Measurements from ENCODE around the gene ARHGAP24.

The ARHGAP24 gene

DNA sequence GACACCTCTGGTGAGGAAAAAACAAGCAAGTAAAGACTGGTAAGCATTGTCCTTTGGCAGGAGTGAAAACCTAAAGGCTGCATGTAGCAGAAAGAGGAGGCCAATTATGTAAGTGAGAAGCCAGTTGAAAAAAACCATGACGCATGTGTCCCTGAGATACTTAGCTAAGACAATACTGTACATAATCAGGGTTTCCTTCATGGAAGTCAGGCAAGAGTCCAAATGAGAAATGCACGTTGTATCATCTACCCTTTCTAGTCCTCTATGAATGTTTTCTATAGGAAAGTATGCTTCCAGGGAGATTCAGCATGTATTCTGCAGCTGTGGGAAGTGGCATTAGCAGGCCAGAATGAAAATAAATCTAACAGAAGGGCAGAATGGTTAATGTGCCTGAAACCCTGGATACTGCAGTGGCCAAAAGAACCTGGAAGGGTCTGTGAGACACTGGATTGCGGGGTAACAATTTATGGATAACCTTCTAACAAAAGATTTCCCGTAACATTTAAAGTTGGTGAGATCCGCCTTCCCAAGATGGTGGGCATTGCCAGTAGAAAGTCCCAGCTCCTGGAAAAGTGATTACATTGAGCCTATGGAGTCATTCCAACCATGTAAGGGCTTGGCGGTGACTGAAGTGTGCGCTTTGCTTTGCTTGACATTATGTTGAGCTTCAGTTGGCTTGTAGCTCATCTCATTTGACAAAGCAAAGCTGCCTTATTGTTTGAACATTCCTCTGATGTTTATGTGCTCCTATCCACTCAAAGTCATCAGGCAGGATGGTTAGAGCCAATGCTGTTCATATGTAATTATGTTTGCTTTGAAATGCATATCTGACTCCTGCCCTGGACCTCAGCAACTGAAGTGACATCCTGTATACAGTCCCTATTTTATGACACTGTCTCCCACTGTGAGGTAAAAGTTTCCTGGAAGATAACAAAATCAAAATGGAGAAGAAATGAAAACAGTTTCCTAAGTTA, 200.4 kb downstream of the ARHGAP24 start:
- TF ChIP-seq ZBTB7A (IDR thresholded peaks at IDR 0.05; ENCODE audit: low read depth): no peak
- no peak for TF ChIP-seq TCF12 (IDR thresholded peaks at IDR 0.05; ENCODE audit: low read depth)
- no peak for TF ChIP-seq RAD21 (IDR thresholded peaks at IDR 0.05; ENCODE audit: low read depth)
- TF ChIP-seq NFIC (IDR thresholded peaks at IDR 0.05): no peak
- TF ChIP-seq, protein P1, sequence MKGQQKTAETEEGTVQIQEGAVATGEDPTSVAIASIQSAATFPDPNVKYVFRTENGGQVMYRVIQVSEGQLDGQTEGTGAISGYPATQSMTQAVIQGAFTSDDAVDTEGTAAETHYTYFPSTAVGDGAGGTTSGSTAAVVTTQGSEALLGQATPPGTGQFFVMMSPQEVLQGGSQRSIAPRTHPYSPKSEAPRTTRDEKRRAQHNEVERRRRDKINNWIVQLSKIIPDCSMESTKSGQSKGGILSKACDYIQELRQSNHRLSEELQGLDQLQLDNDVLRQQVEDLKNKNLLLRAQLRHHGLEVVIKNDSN (IDR thresholded peaks at IDR 0.05): no peak
- TF ChIP-seq YY1 (IDR thresholded peaks at IDR 0.05; ENCODE audit: low read depth): no peak
- no peak for TF ChIP-seq FOXM1 (IDR thresholded peaks at IDR 0.05; ENCODE audit: borderline replicate concordance, low read depth)
- TF ChIP-seq CEBPB (IDR thresholded peaks at IDR 0.05): no peak
- TF ChIP-seq TEAD4 (IDR thresholded peaks at IDR 0.05): no peak
- no peak for TF ChIP-seq EGR1 (IDR thresholded peaks at IDR 0.05)
- no peak for TF ChIP-seq EP300 (IDR thresholded peaks at IDR 0.05; ENCODE audit: borderline replicate concordance)
- TF ChIP-seq, protein P2, sequence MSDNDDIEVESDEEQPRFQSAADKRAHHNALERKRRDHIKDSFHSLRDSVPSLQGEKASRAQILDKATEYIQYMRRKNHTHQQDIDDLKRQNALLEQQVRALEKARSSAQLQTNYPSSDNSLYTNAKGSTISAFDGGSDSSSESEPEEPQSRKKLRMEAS (IDR thresholded peaks at IDR 0.05): no peak
- TF ChIP-seq, protein P3, sequence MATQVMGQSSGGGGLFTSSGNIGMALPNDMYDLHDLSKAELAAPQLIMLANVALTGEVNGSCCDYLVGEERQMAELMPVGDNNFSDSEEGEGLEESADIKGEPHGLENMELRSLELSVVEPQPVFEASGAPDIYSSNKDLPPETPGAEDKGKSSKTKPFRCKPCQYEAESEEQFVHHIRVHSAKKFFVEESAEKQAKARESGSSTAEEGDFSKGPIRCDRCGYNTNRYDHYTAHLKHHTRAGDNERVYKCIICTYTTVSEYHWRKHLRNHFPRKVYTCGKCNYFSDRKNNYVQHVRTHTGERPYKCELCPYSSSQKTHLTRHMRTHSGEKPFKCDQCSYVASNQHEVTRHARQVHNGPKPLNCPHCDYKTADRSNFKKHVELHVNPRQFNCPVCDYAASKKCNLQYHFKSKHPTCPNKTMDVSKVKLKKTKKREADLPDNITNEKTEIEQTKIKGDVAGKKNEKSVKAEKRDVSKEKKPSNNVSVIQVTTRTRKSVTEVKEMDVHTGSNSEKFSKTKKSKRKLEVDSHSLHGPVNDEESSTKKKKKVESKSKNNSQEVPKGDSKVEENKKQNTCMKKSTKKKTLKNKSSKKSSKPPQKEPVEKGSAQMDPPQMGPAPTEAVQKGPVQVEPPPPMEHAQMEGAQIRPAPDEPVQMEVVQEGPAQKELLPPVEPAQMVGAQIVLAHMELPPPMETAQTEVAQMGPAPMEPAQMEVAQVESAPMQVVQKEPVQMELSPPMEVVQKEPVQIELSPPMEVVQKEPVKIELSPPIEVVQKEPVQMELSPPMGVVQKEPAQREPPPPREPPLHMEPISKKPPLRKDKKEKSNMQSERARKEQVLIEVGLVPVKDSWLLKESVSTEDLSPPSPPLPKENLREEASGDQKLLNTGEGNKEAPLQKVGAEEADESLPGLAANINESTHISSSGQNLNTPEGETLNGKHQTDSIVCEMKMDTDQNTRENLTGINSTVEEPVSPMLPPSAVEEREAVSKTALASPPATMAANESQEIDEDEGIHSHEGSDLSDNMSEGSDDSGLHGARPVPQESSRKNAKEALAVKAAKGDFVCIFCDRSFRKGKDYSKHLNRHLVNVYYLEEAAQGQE (IDR thresholded peaks at IDR 0.05; ENCODE audit: low read depth): no peak
- no peak for TF ChIP-seq TAF1 (IDR thresholded peaks at IDR 0.05; ENCODE audit: low read depth)
- no peak for TF ChIP-seq CREB1 (IDR thresholded peaks at IDR 0.05; ENCODE audit: low read depth)

DNA sequence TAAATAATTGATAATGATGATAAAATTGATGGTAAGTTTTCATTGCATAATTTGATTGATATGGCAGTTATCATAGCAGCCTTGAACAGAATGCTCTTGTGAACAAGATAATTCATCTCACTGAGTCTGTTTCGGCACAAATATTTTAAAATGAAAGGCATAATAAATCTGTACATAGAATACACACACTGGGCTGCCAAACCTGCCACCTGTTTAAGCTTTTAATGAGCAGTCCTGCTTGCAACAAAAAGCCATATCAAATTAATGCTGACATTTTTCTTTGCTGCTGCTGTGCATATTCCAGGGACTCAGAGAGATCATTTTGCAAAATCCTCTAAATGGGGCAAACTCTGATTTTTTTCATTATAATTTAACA, 201.1 kb downstream of the ARHGAP24 start:
- TF ChIP-seq TEAD4 (IDR thresholded peaks at IDR 0.05) (no peak), CEBPB (IDR thresholded peaks at IDR 0.05) (no peak), EP300 (IDR thresholded peaks at IDR 0.05; ENCODE audit: borderline replicate concordance) (no peak), YY1 (IDR thresholded peaks at IDR 0.05; ENCODE audit: low read depth) (no peak), FOXM1 (IDR thresholded peaks at IDR 0.05; ENCODE audit: borderline replicate concordance, low read depth) (no peak), TAF1 (IDR thresholded peaks at IDR 0.05; ENCODE audit: low read depth) (no peak), TCF12 (IDR thresholded peaks at IDR 0.05; ENCODE audit: low read depth) (no peak), EGR1 (IDR thresholded peaks at IDR 0.05) (no peak), NFIC (IDR thresholded peaks at IDR 0.05) (no peak), ZBTB7A (IDR thresholded peaks at IDR 0.05; ENCODE audit: low read depth) (no peak)
- TF ChIP-seq, protein P3 (IDR thresholded peaks at IDR 0.05; ENCODE audit: low read depth): no peak
- TF ChIP-seq, protein P1 (IDR thresholded peaks at IDR 0.05): no peak
- TF ChIP-seq, protein P2 (IDR thresholded peaks at IDR 0.05): no peak

DNA sequence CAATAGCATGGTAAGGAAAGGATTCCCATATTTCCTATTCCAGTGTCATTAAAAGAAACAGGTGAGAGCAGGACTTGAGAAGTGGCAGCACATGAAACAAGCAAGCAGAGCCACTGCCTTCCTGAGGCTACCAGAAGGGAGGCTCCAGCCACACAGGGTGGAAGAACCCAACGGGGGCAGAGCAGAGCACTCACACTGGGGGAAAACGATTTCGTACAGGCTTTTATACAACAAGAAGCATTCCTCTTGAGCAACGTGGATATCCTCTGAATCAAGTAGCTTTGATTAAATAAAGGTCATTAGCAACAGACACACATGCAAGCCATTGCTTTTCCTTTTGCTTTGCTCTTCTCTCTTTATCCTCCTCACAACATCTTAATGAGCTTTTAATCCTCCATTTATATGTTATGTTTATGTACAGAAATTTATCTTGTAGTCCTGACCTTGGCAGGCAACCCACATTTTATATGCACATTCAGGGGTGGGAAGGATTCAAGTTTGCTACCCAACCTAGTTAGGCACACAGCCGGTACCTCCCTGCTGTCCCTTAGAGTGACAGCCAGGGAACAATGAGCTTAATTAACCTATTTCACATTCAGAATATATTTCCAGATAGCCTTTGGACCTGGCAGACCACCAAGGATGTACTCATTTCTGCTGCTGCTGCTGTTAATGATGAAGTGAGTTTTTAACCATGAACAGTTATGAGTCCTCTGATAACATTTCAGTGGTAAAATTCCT, 202.1 kb downstream of the ARHGAP24 start:
- TF ChIP-seq CREB1 (IDR thresholded peaks at IDR 0.05; ENCODE audit: low read depth): no peak
- TF ChIP-seq, protein P2 (IDR thresholded peaks at IDR 0.05): no peak

DNA sequence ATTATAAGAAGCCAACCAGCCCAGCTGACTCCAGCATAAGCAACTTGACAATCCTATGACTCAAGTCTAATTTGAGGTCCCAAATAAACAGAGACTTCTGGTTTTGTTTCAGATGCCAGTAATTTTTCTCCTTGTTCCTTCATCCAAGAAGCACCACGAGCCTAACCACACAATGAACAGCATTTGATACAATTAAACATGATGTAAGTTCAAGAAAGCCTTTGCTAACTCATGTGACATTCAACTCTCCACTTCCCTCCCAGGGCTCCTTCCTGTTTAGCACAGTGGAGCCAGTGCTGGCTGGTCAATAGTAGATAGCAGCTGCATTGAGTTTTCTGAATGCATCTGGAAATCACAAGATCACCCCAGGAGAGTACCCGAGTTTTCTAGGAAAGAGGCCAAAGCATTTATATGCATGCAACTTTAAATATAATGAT, 206.3 kb downstream of the ARHGAP24 start:
- TF ChIP-seq RAD21 (IDR thresholded peaks at IDR 0.05; ENCODE audit: low read depth): no peak
- no peak for TF ChIP-seq CEBPB (IDR thresholded peaks at IDR 0.05)
- no peak for TF ChIP-seq TEAD4 (IDR thresholded peaks at IDR 0.05)
- no peak for TF ChIP-seq TAF1 (IDR thresholded peaks at IDR 0.05; ENCODE audit: low read depth)
- TF ChIP-seq FOXM1 (IDR thresholded peaks at IDR 0.05; ENCODE audit: borderline replicate concordance, low read depth): no peak
- TF ChIP-seq CREB1 (IDR thresholded peaks at IDR 0.05; ENCODE audit: low read depth): no peak

DNA sequence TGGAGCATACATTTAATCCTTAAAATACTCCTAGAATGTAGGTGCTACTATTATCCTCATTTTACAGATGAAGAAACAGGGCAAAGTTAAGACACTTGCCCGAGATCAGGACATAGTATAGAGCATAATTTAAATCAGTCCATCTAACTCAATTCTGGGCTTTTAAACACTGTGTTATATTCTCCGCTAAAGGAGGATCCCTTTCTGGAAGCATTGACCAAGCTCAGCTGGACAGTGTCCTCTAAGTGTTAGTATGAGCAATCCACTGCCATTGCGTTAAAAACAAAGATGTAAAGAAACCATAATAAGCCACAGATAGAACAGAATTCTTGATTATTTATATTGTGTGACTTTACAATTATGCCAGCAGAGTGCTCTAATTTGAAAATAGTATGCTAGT, 207.0 kb downstream of the ARHGAP24 start:
- TF ChIP-seq, protein P3 (IDR thresholded peaks at IDR 0.05; ENCODE audit: low read depth): no peak
- no peak for TF ChIP-seq TCF12 (IDR thresholded peaks at IDR 0.05; ENCODE audit: low read depth)
- TF ChIP-seq ZBTB7A (IDR thresholded peaks at IDR 0.05; ENCODE audit: low read depth): no peak
- TF ChIP-seq, protein P1 (IDR thresholded peaks at IDR 0.05): no peak
- no peak for TF ChIP-seq CEBPB (IDR thresholded peaks at IDR 0.05)
- no peak for TF ChIP-seq RAD21 (IDR thresholded peaks at IDR 0.05; ENCODE audit: low read depth)
- TF ChIP-seq NFIC (IDR thresholded peaks at IDR 0.05): no peak
- no peak for TF ChIP-seq EGR1 (IDR thresholded peaks at IDR 0.05)
- no peak for TF ChIP-seq YY1 (IDR thresholded peaks at IDR 0.05; ENCODE audit: low read depth)
